ENCODE measurements around the gene IL23A.

DNA sequence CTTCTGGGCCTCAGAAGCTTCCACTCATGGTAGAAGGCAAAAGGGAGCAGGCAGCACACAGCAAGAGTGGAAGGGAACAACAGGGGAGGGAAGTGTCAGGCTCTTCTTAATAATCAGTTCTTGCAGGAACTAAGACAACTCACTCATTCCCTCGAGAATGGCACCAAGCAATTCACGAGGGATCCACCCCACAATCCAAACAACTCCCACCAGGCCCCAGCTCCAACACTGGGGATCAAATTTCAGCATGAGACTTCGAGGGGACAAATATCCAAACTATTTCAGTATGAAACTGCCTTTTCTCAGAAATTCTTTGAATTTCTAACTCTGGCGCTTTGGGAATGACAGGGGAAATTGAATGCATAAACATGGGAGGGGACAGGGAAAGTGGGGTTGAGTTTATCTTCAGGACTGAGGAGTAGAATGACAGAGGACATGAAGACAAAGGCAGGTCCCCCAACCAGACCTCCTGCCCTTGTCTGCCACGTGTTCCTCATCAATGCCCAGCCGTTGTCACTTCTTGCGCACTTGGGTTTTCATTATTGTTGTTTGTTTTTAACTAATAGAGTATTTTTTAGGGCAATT, 48.6 kb downstream of the IL23A start:
- no peak for TF ChIP-seq CTCF (IDR thresholded peaks at IDR 0.05)
- no peak for TF ChIP-seq POLR2A (IDR thresholded peaks at IDR 0.05)

Data from body of pancreas (tissue), 4 donors.